A549 (cell line): ENCODE measurements around the gene RAE1. TPM values are rescaled to one million over a fixed set of nuclear protein-coding genes. Genes with fewer than 3 reads are reported as not detected.

Experiments used
- ATAC-seq, 2 experiments: fragments of 200-7000 bp in 1 of 2; fragments of >200 bp in 1 of 2; cut with Nextera tagmentation in 1 of 2; cut with Tn5 transposase in 1 of 2; 3 replicates each; pipeline versions ENCODE4 v1.8.0 to v1.9.1; 2018 to 2020; ENCODE audit warnings: mild to moderate bottlenecking in 1 of 2, moderate library complexity in 1 of 2
- CTCF ChIA-PET: fragments of 300-600 bp; sonication (Branson Sonifier 250); formaldehyde crosslinking; extraction: SDS; loops from one replicate; lab custom pipeline; 2021; ENCODE audit warnings: antibody characterized with exemption, inconsistent platforms; lab: Yijun Ruan, JAX
- POLR2A ChIA-PET: fragments of 350-600 bp; formaldehyde crosslinking; extraction: SDS; loops from one replicate; lab custom pipeline; 2021; ENCODE audit warnings: antibody characterized with exemption, inconsistent platforms; lab: Yijun Ruan, JAX
- DNase-seq, 2 experiments: peaks; one replicate each; pipeline versions ENCODE4 v3.0.0 to v3.0.0-alpha.2; 2011 to 2016; ENCODE audit warnings: low read depth in 1 of 2, low spot score in 1 of 2
- FAIRE-seq: peaks from 2 replicates; lab custom pipeline; 2011; peaks lifted over from hg19 to GRCh38; lab: Jason Lieb, UNC
- H3K27ac ChIP-seq, 2 experiments: fragments of >200 bp; sonication (Bioruptor Twin); formaldehyde crosslinking; 3 replicates each; pipeline ENCODE4 v1.5.1; 2016 to 2017
- H3K4me1 ChIP-seq: fragments of >200 bp; sonication (Bioruptor Twin); formaldehyde crosslinking; 3 replicates; pipeline ENCODE4 v1.6.1; 2016
- H3K4me2 ChIP-seq: fragments of >200 bp; sonication (Bioruptor Twin); formaldehyde crosslinking; 3 replicates; pipeline ENCODE4 v1.6.1; 2016
- H3K4me3 ChIP-seq: fragments of >200 bp; sonication (Bioruptor Twin); formaldehyde crosslinking; 3 replicates; pipeline ENCODE4 v1.5.1; 2016
- H3K9me3 ChIP-seq: fragments of >200 bp; sonication (Bioruptor Twin); formaldehyde crosslinking; 3 replicates; pipeline ENCODE4 v1.6.1; 2016
- BHLHE40 ChIP-seq: IDR thresholded peaks from 2 replicates; pipeline ENCODE4 v1.6.1; 2012; ENCODE audit warnings: low read depth, low read length, inconsistent platforms
- CBX8 ChIP-seq: fragments of 200-600 bp; sonication (generic); IDR thresholded peaks from 2 replicates; pipeline ENCODE4 v1.6.1; 2016
- CHD4 ChIP-seq: fragments of 200-600 bp; sonication (generic); IDR thresholded peaks from 2 replicates; pipeline ENCODE4 v1.6.1; 2016; ENCODE audit warnings: antibody characterized with exemption, mild to moderate bottlenecking, borderline replicate concordance
- CTCF ChIP-seq: fragments of >200 bp; sonication (Bioruptor Twin); formaldehyde crosslinking; IDR thresholded peaks from 3 replicates; pipeline ENCODE4 v1.5.1; 2016
- E2F6 ChIP-seq: IDR thresholded peaks from 2 replicates; pipeline ENCODE4 v1.6.1; 2012; ENCODE audit warnings: low read depth, borderline replicate concordance
- EHMT2 ChIP-seq: fragments of 200-600 bp; sonication (generic); IDR thresholded peaks from 2 replicates; pipeline ENCODE4 v1.6.1; 2016; ENCODE audit warnings: antibody characterized with exemption, low read depth, mild to moderate bottlenecking, moderate library complexity
- EP300 ChIP-seq, 2 experiments: fragments of >200 bp; sonication (Bioruptor Twin); formaldehyde crosslinking; IDR thresholded peaks; 2 replicates in 1 of 2; 3 replicates in 1 of 2; pipeline ENCODE4 v1.6.1; 2016 to 2017
- FOSB ChIP-seq: fragments of 250-450 bp; sonication (Bioruptor Pico); IDR thresholded peaks from 2 replicates; pipeline ENCODE4 v1.5.0; 2020; ENCODE audit warnings: mild to moderate bottlenecking, moderate library complexity
- HES2 ChIP-seq: fragments of >200 bp; sonication (Bioruptor Twin); formaldehyde crosslinking; IDR thresholded peaks from 2 replicates; pipeline ENCODE4 v1.6.1; 2016
- MYC ChIP-seq: IDR thresholded peaks from 2 replicates; pipeline ENCODE4 v1.6.1; 2012; ENCODE audit warnings: mild to moderate bottlenecking, inconsistent platforms, low read length, improper control_type of control experiment, borderline replicate concordance
- NR3C1 ChIP-seq: fragments of >200 bp; sonication (Bioruptor Twin); formaldehyde crosslinking; IDR thresholded peaks from 3 replicates; pipeline ENCODE4 v1.6.1; 2017
- PBX3 ChIP-seq: IDR thresholded peaks from 2 replicates; pipeline ENCODE4 v1.6.1; 2012
- PHF8 ChIP-seq: fragments of 200-600 bp; sonication (generic); IDR thresholded peaks from 2 replicates; pipeline ENCODE4 v1.6.1; 2016; ENCODE audit warnings: low read depth, mild to moderate bottlenecking, antibody characterized with exemption, moderate library complexity, borderline replicate concordance
- POLR2A ChIP-seq: IDR thresholded peaks from 2 replicates; pipeline ENCODE4 v1.6.1; 2012; ENCODE audit warnings: mild to moderate bottlenecking, low read length
- RCOR1 ChIP-seq: fragments of 150-350 bp; IDR thresholded peaks from 2 replicates; pipeline ENCODE4 v1.6.1; 2014; ENCODE audit warnings: antibody characterized with exemption, low read length, low read depth
- TP53 ChIP-seq: fragments of 250-450 bp; sonication (Bioruptor Pico); IDR thresholded peaks from 2 replicates; pipeline ENCODE4 v1.5.0; 2021; ENCODE audit warnings: mild to moderate bottlenecking, moderate library complexity
- ZC3H11A ChIP-seq: fragments of 450-650 bp; IDR thresholded peaks from 2 replicates; pipeline ENCODE4 v1.6.1; 2014; ENCODE audit warnings: antibody characterized with exemption, mild to moderate bottlenecking
- ZNF302 ChIP-seq: fragments of 250-450 bp; sonication (Bioruptor Pico); IDR thresholded peaks from 2 replicates; pipeline ENCODE4 v1.9.0; 2021; ENCODE audit warnings: inconsistent platforms, mild to moderate bottlenecking, moderate library complexity
- ZSCAN20 ChIP-seq: fragments of 250-450 bp; sonication (Bioruptor Pico); IDR thresholded peaks from 2 replicates; pipeline ENCODE4 v1.8.0; 2022; ENCODE audit warnings: mild to moderate bottlenecking, moderate library complexity
- WGBS: methylation state at CpG from one replicate; pipeline ENCODE4 v1.1.6; 2017; ENCODE audit errors: missing lambda C conversion rate; 5-methylcytosine and 5-hydroxymethylcytosine counted together
- polyA plus RNA-seq, 4 experiments: library from polyadenylated mRNA; depleted of rRNA in 3 of 4; stranded (reverse); fragments of >200 nt; fragmentation: RNase III in 1 of 4; extraction: RNeasy Plus Mini Kit Qiagen cat#74134 plus additional on column Dnase treatment in 1 of 4; gene quantifications; 2 replicates in 3 of 4; 3 replicates in 1 of 4; pipeline ENCODE4 v1.2.3, GENCODE V29; 2011 to 2017

The RAE1 gene
- polyA plus RNA-seq, 2 of the 4 experiments (the other 2 are of a cell fraction): 54.7 to 69.6 TPM

GRCh38 chr20:57409316-57409671 lies 58.2 kb downstream of the RAE1 start (continued):
- TF ChIP-seq RCOR1 (no peak), PHF8 (no peak), HES2 (no peak), ZSCAN20 (CRISPR knock-in tag) (no peak)
- TF ChIP-seq, all 56 proteins: peak for 0

- no peak for FAIRE-seq
- Histone ChIP-seq H3K9me3 (no peaks in the 10 kb centered on the region), H3K27ac (no peak overlapping the region), H3K4me3 (no peak overlapping the region), H3K4me1 (peaks cover 3% of the 10 kb centered on the region; the same call in 2 of the 3 replicates), H3K4me2 (no peak overlapping the region)
- POLR2A ChIA-PET: no interaction called here
- no peak for TF ChIP-seq PHF8
- TF ChIP-seq FOSB (CRISPR knock-in tag): no peak
- no peak for TF ChIP-seq EP300 (IDR thresholded peaks at IDR 0.05)
- TF ChIP-seq ZC3H11A: no peak
- TF ChIP-seq CTCF: no peak
- TF ChIP-seq E2F6: no peak
- TF ChIP-seq MYC: no peak
- TF ChIP-seq POLR2A: no peak
- TF ChIP-seq BHLHE40: no peak
- TF ChIP-seq NR3C1: no peak
- TF ChIP-seq CBX8: no peak
- TF ChIP-seq CHD4: no peak
- DNase-seq: no peak
- 81% methylated on average over 14 of the region's 14 CpGs for WGBS
- CTCF ChIA-PET: interaction anchor here (0.8 to 1.0 kb wide), 2 partner anchors 28 to 52 kb away, joined by 3 read pairs; no protein-coding TSS in a partner anchor
- ATAC-seq: no peak
Measured at GRCh38 chr20:57409672-57410397, 58.8 kb downstream of the RAE1 start.

GRCh38 chr20:57410398-57410920 lies 59.4 kb downstream of the RAE1 start:
- no peak overlapping the region for H3K4me3 ChIP-seq
- FAIRE-seq: no peak
- 85% methylated on average over 13 of the region's 15 CpGs for WGBS
- TF ChIP-seq PBX3 (no peak), ZNF302 (no peak), E2F6 (no peak), EHMT2 (no peak), TP53 (CRISPR knock-in tag) (no peak), CBX8 (no peak)
- ATAC-seq: no peak
- POLR2A ChIA-PET: no interaction called here
- no peak for DNase-seq
- peaks cover 9% of the 10 kb centered on the region; the same call in 2 of the 3 replicates for H3K4me1 ChIP-seq
- H3K9me3 ChIP-seq: no peaks in the 10 kb centered on the region
- no peak overlapping the region for H3K4me2 ChIP-seq
- CTCF ChIA-PET: no interaction called here
- no peak overlapping the region for H3K27ac ChIP-seq
